ENCODE measurements around the gene GALNT17.

The GALNT17 gene

DNA sequence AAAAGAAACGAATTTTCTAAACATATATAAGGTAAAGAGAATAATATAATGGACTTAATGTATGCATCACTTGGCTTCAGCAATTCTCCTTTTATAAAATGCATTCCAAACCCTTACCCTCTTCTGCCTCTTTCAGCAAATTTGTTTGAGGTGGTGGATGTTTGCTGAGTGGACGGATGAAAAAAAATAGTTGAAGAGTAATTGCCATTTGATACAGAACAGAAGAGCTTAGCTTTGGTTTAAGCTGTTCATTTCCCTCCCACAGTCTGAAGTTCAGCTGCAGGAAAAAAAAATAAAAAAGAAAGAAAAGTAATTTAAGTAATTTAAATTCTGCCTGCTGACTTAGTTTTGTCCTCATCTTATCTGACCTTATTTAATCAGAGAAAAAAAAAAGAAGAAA is 138.6 kb downstream of the GALNT17 start:
- no peak overlapping the region for H3K4me3 ChIP-seq (ENCODE audit: control insufficient read depth, low read depth, low read length)
- DNase-seq (ENCODE audit: low read depth), result no peak
- TF ChIP-seq, protein P1, sequence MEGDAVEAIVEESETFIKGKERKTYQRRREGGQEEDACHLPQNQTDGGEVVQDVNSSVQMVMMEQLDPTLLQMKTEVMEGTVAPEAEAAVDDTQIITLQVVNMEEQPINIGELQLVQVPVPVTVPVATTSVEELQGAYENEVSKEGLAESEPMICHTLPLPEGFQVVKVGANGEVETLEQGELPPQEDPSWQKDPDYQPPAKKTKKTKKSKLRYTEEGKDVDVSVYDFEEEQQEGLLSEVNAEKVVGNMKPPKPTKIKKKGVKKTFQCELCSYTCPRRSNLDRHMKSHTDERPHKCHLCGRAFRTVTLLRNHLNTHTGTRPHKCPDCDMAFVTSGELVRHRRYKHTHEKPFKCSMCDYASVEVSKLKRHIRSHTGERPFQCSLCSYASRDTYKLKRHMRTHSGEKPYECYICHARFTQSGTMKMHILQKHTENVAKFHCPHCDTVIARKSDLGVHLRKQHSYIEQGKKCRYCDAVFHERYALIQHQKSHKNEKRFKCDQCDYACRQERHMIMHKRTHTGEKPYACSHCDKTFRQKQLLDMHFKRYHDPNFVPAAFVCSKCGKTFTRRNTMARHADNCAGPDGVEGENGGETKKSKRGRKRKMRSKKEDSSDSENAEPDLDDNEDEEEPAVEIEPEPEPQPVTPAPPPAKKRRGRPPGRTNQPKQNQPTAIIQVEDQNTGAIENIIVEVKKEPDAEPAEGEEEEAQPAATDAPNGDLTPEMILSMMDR (IDR thresholded peaks at IDR 0.05; ENCODE audit: control insufficient read depth, insufficient read depth, low read depth, low read length, missing control alignments), result no peak

DNA sequence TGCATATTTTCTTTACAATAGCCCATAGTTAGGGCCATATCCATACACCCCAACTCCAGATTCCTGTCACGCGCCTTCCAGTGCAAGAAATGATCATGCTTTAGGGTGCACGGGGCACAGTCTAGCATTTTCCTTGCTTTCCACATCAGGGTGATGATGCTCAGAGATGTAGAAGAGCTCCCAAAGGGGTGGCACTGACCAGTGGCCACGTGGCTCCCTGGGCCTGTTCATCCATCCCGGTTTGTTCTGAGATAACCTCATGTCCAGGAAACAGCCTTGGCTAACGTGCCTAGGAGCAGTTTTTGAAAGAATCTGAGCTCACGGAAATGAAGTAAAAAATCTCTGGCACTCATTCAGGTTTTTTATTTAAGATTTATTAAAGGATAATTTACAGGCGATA is 139.3 kb downstream of the GALNT17 start:
- no peak for DNase-seq (ENCODE audit: low read depth)
- TF ChIP-seq, protein P1 (IDR thresholded peaks at IDR 0.05; ENCODE audit: control insufficient read depth, insufficient read depth, low read depth, low read length, missing control alignments), result no peak
- no peak overlapping the region for H3K4me3 ChIP-seq (ENCODE audit: control insufficient read depth, low read depth, low read length)

DNA sequence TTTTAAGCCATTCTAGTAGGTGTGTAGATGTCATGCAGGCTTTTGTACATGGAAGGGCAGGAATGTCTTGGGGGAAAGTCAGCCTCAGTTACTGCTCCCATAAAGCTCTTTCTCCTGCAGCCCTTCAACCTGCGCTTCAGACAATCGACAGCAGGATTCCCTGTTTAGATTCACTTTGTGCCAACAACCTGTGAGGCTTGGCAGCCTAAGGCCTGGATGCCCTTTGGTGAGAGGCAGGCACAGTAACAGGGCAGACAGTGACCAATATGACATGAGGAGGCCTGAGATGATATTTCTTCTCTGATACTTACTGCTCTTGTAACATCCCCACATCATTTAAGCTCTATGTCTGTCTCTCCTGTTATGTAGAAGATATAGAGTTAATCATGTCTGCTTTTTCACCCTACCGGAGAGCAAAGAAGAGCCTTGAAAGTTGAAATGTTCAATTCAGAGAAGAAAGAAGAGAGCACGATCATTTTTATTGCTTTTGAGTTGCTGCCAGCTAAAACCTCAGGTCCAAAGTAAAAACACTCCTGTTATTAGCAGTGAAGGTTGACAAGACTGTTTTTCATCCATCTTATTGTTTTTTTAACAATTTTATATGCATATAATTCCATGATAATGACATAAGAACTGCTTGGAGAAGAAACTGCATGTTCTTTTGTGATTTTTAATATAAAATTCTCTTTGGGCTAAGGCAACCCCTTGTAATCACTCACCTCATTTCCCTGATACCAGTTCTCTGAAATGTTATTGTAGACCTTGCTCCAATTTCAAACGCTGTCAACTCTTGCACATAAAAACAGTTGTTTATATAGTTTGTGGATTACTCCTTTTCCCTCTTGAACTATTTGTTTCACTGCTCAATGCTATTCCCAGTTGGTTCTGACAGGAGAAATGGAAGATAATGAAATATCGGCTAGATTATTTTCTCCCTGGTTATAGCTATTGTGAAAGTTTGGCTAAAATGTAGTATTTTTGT is 140.9 kb downstream of the GALNT17 start:
- no peak for DNase-seq (ENCODE audit: low read depth)
- TF ChIP-seq, protein P1 (IDR thresholded peaks at IDR 0.05; ENCODE audit: control insufficient read depth, insufficient read depth, low read depth, low read length, missing control alignments), result no peak
- H3K4me3 ChIP-seq (ENCODE audit: control insufficient read depth, low read depth, low read length), result no peak overlapping the region

DNA sequence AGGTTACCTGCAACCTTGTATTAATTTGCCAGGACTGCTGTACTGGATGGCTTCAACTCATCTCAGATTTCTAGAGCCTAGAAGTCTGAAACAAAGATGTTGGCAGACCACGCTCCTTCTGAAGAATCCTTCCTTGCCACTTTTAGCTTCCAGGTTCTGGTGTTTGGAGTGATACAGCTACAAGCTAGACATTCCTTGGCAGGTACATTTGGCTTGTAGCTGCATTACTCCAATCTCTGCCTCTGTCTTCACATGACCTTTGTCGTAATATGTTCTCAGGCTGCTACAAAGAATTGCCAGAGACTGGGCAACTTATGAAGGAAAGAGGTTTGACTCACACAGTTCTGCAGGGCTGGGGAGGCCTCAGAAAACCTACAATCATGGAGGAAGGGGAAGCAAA is 146.3 kb downstream of the GALNT17 start:
- no peak overlapping the region for H3K4me3 ChIP-seq (ENCODE audit: control insufficient read depth, low read depth, low read length)
- no peak for DNase-seq (ENCODE audit: low read depth)
- TF ChIP-seq, protein P1 (IDR thresholded peaks at IDR 0.05; ENCODE audit: control insufficient read depth, insufficient read depth, low read depth, low read length, missing control alignments), result no peak

DNA sequence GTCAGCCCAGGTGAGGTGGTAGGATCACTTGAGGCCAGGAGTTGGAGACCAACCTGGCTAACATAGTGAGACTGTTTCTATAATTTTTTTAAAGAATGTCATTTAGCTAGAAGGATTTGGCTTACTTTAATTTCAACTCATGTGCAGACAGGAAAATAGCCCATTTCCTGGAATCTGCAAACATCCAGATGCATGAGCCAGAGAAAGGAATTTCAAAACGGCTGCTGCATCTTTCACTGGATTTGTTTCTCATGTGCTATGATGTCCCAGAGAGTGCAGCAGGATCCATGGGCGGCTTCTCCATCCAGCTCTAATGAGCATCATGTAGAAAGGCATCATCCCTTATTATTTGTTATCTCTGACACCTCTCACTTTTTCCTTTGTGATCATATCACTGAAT is 149.3 kb downstream of the GALNT17 start:
- no peak for DNase-seq (ENCODE audit: low read depth)
- H3K4me3 ChIP-seq (ENCODE audit: control insufficient read depth, low read depth, low read length), result no peak overlapping the region
- TF ChIP-seq, protein P1 (IDR thresholded peaks at IDR 0.05; ENCODE audit: control insufficient read depth, insufficient read depth, low read depth, low read length, missing control alignments), result no peak

DNA sequence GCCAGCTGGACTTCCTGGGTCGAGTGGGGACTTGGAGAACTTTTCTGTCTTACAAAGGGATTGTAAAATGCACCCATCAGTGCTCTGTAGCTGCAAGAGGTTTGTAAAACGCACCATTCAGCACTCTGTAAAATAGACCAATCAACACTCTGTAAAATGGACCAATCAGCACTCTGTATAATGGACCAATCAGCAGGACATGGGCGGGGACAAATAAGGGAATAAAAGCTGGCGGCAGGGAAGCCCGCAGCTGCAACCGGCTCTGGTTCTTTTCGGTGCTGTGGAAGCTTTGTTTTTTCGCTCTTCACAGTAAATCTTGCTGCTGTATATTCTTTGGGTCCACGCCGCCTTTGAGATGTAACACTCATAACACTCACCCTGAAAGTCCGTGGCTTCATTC is 151.9 kb downstream of the GALNT17 start:
- H3K4me3 ChIP-seq (ENCODE audit: control insufficient read depth, low read depth, low read length), result no peak overlapping the region
- TF ChIP-seq, protein P1 (IDR thresholded peaks at IDR 0.05; ENCODE audit: control insufficient read depth, insufficient read depth, low read depth, low read length, missing control alignments), result no peak
- DNase-seq (ENCODE audit: low read depth), result no peak
